ENCODE data around the gene TIGD7.
"Not testable (repeated sequence)": the region's sequence is repeated elsewhere in the genome, so short reads cannot be mapped to it uniquely, and the experiment has no call there.

TIGD7 gene

DNA sequence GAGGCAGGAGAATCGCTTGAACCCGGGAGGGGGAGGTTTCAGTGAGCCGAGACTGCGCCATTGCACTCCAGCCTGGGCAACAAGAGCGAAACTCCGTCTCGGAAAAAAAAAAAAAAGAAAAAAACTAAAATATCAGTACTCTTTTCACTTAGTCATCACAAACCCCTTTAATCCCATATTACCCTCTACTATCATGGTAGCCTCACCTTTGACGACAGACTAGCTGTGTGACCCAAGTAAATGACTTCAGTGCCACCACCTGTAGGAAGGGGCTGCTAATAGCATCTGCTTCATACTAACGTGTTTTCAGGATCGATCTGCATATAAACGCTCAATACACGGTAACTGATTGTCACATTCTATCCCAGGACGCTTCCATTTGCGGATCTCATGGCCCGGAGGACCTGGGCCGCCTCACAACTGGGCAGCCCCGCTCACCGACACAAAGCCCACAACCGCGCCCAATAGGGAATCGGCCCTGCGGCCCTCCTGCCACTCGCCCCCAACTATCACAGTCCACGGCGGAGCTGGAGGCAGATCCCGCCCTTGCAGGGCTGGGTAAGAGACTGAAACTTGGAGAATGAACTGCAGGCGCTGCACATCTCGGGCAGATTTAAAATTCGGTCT, 23.0 kb downstream of the TIGD7 start:
- peak; percentile 40 to 72 for DNase-seq

GRCh38 chr16:3281222-3281820, 23.9 kb downstream of the TIGD7 start:
- DNase-seq = no peak

DNA sequence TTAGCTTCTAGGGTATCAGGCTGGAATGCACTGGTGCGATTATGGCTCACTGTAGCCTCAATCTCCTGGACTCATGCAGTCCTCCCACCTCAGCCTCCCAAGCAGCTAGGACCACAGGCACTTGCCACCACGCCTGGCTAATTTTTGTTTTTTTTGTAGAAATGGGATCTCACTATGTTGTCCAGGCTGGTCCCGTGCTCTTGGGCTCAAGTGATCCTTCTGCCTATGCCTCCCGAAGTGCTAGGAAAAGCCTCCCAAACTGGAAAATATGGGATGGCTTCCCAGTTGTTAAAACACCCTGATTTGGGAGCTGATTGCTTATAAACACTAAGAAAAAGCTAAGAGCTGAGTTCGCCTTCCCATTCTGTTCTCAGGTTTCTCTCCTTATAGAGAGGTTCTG, 28.6 kb downstream of the TIGD7 start:
- DNase-seq = no peak

- DNase-seq = no peak
Observed at GRCh38 chr16:3274947-3275346, 30.3 kb downstream of the TIGD7 start.

GRCh38 chr16:3274490-3274889, 30.7 kb downstream of the TIGD7 start:
- DNase-seq = no peak

GRCh38 chr16:3271281-3271680, 33.9 kb downstream of the TIGD7 start:
- DNase-seq = not testable (repeated sequence)

DNA sequence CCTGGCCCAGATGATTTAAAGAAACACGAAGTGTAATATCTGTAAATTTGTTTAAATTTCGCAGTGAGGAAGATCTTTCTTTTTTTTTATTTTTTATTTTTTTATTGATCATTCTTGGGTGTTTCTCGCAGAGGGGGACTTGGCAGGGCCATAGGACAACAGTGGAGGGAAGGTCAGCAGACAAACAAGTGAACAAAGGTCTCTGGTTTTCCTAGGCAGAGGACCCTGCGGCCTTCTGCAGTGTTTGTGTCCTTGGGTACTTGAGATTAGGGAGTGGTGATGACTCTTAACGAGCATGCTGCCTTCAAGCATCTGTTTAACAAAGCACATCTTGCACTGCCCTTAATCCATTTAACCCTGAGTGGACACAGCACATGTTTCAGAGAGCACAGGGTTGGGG, 34.5 kb downstream of the TIGD7 start:
- not testable (repeated sequence) for DNase-seq

- DNase-seq = no peak
Observed at GRCh38 chr16:3268294-3268693, 36.9 kb downstream of the TIGD7 start.

DNA sequence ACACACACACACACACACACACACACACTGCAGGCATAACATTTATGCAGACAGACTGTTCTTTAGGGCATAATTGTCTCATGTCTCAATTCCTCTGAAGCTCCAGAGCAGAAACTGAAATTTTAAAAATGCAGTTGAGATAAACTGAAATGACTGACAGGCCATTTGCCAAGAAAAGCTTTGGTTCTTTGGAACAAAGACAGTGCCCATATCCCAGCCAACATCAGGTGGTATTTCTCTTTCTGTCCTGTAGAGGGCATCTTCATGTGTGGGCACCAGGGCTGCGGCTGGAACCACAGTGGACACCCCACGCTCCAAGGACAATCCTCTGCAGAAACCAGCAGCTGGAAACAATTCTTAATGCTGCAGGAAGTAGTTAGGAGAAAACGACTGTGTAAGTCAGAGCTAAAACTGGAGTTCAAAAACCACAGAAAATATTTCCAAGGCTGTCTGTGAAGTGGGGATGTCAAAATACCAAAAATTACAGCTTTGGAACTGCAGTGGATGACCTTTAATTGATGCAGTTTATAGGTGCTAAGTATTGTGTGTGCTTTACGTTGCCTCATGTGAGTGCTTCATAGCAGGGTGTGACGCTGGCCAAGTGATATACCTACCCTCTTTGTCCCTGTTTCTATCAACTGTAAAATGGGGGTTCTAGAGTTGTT, 38.2 kb downstream of the TIGD7 start:
- DNase-seq = peak in 1 of 2 experiments; percentile 20

GRCh38 chr16:3264137-3265036, 40.8 kb downstream of the TIGD7 start:
- DNase-seq = peak; percentile 88 to 95

- no peak for DNase-seq
Observed at GRCh38 chr16:3262517-3262916, 42.7 kb downstream of the TIGD7 start.

- DNase-seq = no peak
Observed at GRCh38 chr16:3259836-3260235, 45.4 kb downstream of the TIGD7 start.

DNA sequence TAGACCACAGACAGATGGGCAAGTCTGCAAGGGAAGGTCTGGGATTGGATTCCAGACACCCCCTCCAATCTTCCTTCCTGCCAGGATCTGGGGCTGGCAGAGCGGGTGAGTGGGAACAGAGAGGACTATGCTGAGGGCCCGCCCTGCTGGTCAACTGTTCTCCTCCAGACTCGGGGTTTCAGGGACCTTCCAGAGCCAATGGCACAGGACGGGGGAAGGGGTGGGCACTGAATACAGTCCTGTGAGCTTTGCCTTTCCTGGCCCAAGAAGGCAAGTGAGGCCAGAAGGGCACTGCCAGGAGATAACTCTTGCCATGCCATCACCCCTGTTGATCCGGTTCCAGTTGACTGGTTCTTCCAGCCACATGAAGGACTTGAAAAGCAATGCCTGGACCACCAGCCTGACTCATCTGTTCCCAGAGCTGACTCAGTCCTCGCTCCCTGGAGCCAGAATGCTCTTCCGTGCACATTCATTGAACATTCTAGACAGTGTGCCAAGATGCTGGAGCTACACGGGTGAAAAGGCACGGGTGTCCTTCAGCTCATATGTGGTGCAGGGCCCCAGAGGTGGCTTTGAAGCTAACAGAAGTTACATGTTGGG, 48.3 kb downstream of the TIGD7 start:
- DNase-seq = no peak

- no peak for DNase-seq
Observed at GRCh38 chr16:3256146-3256865, 48.9 kb downstream of the TIGD7 start, which contains the start of gene MEFV. TSS of gene MEFV (minus strand) at chr16:3256633. CDS start at chr16:3256587, 46 bp downstream.

DNA sequence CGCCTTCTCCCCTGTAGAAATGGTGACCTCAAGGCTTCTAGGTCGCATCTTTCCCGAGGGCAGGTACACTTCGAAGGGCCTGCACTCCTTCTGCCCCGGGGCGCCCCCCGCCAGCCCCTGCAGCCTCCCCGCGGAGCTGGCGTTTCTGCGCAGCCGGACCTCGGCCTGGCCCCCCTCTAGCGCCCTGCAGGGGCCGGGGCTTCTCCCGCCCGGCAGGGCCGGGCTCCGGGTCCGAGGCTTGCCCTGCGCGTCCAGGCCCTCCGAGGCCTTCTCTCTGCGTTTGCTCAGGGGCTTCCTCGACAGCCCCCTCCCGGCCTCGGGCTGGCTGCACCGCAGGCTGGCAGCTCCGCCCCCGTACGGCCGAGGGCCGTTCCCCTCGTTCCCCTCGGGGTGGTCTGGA, 50.9 kb downstream of the TIGD7 start:
- DNase-seq = no peak

- DNase-seq = no peak
Observed at GRCh38 chr16:3252967-3253366, 52.3 kb downstream of the TIGD7 start.

DNA sequence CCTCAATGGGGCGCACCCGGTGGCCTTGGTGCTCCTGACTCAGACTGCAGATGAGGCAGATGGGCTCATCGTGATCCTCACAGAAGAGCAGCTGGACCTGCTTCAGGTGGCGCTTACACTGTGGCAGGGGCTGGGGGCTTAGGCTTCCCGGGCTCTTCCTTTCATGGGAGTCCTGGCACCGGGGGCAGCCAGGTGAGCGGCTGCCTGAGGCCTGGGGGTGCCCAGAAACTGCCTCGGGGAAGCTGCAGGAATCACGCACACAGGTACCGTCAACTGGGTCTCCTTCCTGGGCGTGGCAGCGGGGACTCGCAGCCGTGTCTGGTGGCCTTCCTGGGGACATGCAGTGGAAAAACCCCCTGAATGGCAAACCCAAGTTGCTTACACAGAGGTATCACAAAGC, 55.8 kb downstream of the TIGD7 start:
- no peak for DNase-seq

DNA sequence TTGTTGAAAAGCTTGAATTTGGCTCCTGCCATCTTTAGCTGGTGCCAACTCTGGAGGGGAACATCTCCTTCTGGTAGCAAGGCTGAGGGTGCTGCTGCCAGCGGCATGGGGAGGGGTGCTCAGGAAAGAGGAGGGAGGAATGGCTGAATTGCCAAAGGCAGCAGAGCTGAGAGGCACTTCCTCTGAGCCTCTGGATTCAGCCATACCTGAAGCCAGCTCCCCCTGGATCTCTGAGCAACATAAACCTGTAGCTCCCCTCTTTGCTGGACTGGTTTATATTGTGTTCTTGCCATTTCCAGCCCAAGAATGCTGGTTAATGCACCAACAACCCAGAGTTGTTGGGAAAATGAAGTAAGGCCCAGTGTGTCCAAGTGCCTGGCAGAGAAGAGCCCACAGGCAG, 56.2 kb downstream of the TIGD7 start:
- DNase-seq = no peak

All from SW 1271 (cell line).